GM23338 (cell line): ENCODE data around the gene IKZF3.

ENCODE experiments used
- CREB1 ChIP-seq: fragments of 250-450 bp; sonication (Bioruptor Pico); IDR thresholded peaks from 2 replicates; pipeline ENCODE4 v1.5.0; 2020; ENCODE audit warnings: low read depth, mild to moderate bottlenecking, moderate library complexity
- CTCF ChIP-seq, 2 experiments: fragments of 200-600 bp in 1 of 2; sonication (generic) in 1 of 2; conservative IDR thresholded peaks; 2 replicates each; pipeline versions ENCODE4 v1.5.1 to v1.6.1; 2016 to 2017; ENCODE audit warnings: antibody characterized with exemption in 2 of 2, low read depth in 2 of 2, mild to moderate bottlenecking in 2 of 2, moderate library complexity in 1 of 2
- ETS1 ChIP-seq: IDR thresholded peaks from 2 replicates; pipeline ENCODE4 v1.6.1; 2016; ENCODE audit warnings: antibody characterized with exemption
- EZH2 ChIP-seq: fragments of 200-600 bp; sonication (generic); IDR thresholded peaks from one replicate; pipeline ENCODE4 v1.8.0; 2017; ENCODE audit warnings: antibody characterized with exemption, mild to moderate bottlenecking, low read depth; ENCODE audit not compliant: unreplicated experiment
- EZH2phosphoT487 ChIP-seq: fragments of 200-600 bp; sonication (generic); IDR thresholded peaks from one replicate; pipeline ENCODE4 v1.8.1; 2018; ENCODE audit warnings: antibody characterized with exemption; ENCODE audit not compliant: unreplicated experiment
- JUNB ChIP-seq: IDR thresholded peaks from one replicate; pipeline ENCODE4 v1.6.1; 2016; ENCODE audit warnings: antibody characterized with exemption; ENCODE audit not compliant: unreplicated experiment
- NANOG ChIP-seq: IDR thresholded peaks from 2 replicates; pipeline ENCODE4 v1.6.1; 2016; ENCODE audit warnings: antibody characterized with exemption, borderline replicate concordance
- POLR2AphosphoS5 ChIP-seq: IDR thresholded peaks from 2 replicates; pipeline ENCODE4 v1.6.1; 2016; ENCODE audit warnings: antibody characterized with exemption, low read depth
- REST ChIP-seq: IDR thresholded peaks from one replicate; pipeline ENCODE4 v1.6.1; 2018; ENCODE audit warnings: antibody characterized with exemption; ENCODE audit not compliant: unreplicated experiment
- STAT1 ChIP-seq: IDR thresholded peaks from one replicate; pipeline ENCODE4 v1.6.1; 2016; ENCODE audit warnings: antibody characterized with exemption; ENCODE audit not compliant: unreplicated experiment
- ZNF331 ChIP-seq: fragments of 250-450 bp; sonication (Bioruptor Pico); IDR thresholded peaks from 2 replicates; pipeline ENCODE4 v1.5.0; 2020; ENCODE audit warnings: low read depth, mild to moderate bottlenecking, moderate library complexity
- ZNF462 ChIP-seq: fragments of 250-450 bp; sonication (Bioruptor Pico); IDR thresholded peaks from 2 replicates; pipeline ENCODE4 v1.5.0; 2020; ENCODE audit warnings: mild to moderate bottlenecking, moderate library complexity

GRCh38 chr17:39717660-39718059 is 146.5 kb downstream of the IKZF3 start:
- no peak for TF ChIP-seq CREB1
- TF ChIP-seq NANOG = no peak
- TF ChIP-seq EZH2 = no peak
- TF ChIP-seq CTCF (conservative IDR thresholded peaks at IDR 0.05; ENCODE audit: low read depth in 2 of 2) = no peak
- no peak for TF ChIP-seq POLR2AphosphoS5
- no peak for TF ChIP-seq STAT1
- TF ChIP-seq ETS1 = no peak
- no peak for TF ChIP-seq EZH2phosphoT487
- no peak for TF ChIP-seq REST
- TF ChIP-seq ZNF331 (CRISPR knock-in tag) = no peak
- no peak for TF ChIP-seq ZNF462
- TF ChIP-seq JUNB = no peak
